K562 (cell line): Measurements from ENCODE around the gene ITPR3. TPM values are rescaled to one million over a fixed set of nuclear protein-coding genes. Genes with fewer than 3 reads are reported as not detected.

Experiments used
- ATAC-seq: fragments of 200-7000 bp; cut with Tn5 transposase; 3 replicates; pipeline ENCODE4 v1.9.1; 2020; ENCODE audit warnings: moderate library complexity
- BruUV-seq: library from RNA; stranded (reverse); fragments of 400-500 nt; replicated peaks from 2 replicates; lab custom pipeline; 2021; lab: Mats Ljungman, UMichigan
- CTCF ChIA-PET: fragments of 300-600 bp; formaldehyde crosslinking; extraction: SDS; loops from one replicate; lab custom pipeline; 2021; ENCODE audit warnings: low intra/inter-chr PET ratio; lab: Yijun Ruan, JAX
- POLR2A ChIA-PET: fragments of 300-600, 350-650 bp; sonication (Branson Sonifier 250); formaldehyde crosslinking; extraction: SDS; loops from one replicate; lab custom pipeline; 2021; ENCODE audit warnings: antibody characterized with exemption, inconsistent platforms; lab: Yijun Ruan, JAX
- DNase-seq, 4 experiments: peaks; one replicate each; pipeline versions ENCODE4 v3.0.0 to v3.0.0-alpha.2; 2011 to 2018; ENCODE audit warnings: low spot score in 3 of 4, mixed read lengths in 3 of 4; ENCODE audit errors: extremely low read depth in 1 of 4
- FAIRE-seq: peaks from 2 replicates; lab custom pipeline; 2011; peaks lifted over from hg19 to GRCh38; lab: Jason Lieb, UNC
- H2AFZ ChIP-seq: 2 replicates; pipeline ENCODE4 v1.6.0; 2011; ENCODE audit warnings: low read depth, low read length, control low read depth, inconsistent platforms
- H3K27ac ChIP-seq: fragments of 200-600 bp; 3 replicates; pipeline ENCODE4 v1.8.0; 2011; ENCODE audit warnings: low read depth, mild to moderate bottlenecking, control low read depth, inconsistent platforms, low read length, moderate library complexity, mixed read lengths; ENCODE audit errors: extremely low read depth
- H3K27me3 ChIP-seq, 2 experiments: fragments of 300-600 bp in 1 of 2; 2 replicates in 1 of 2; 3 replicates in 1 of 2; pipeline versions ENCODE4 v1.6.0 to v1.8.0; 2011; ENCODE audit warnings: inconsistent platforms in 2 of 2, low read length in 2 of 2, mild to moderate bottlenecking in 1 of 2, mixed read lengths in 1 of 2, moderate library complexity in 1 of 2; ENCODE audit not compliant: control insufficient read depth in 2 of 2, insufficient read depth in 2 of 2
- H3K36me3 ChIP-seq: fragments of 300-600 bp; 3 replicates; pipeline ENCODE4 v1.8.0; 2011; ENCODE audit warnings: mild to moderate bottlenecking, low read length, inconsistent platforms; ENCODE audit not compliant: control insufficient read depth, insufficient read depth
- H3K4me1 ChIP-seq, 2 experiments: fragments of 200-600 bp in 1 of 2; replicated peaks in 1 of 2; 2 replicates in 1 of 2; 3 replicates in 1 of 2; pipeline versions ENCODE4 v1.5.1 to v1.8.0; 2011; ENCODE audit warnings: inconsistent platforms in 2 of 2, low read length in 2 of 2, mild to moderate bottlenecking in 1 of 2, mixed read lengths in 1 of 2, moderate library complexity in 1 of 2; ENCODE audit not compliant: control insufficient read depth in 2 of 2, insufficient read depth in 2 of 2
- H3K4me2 ChIP-seq: 2 replicates; pipeline ENCODE4 v1.6.1; 2011; ENCODE audit warnings: low read length, control low read depth, inconsistent platforms, mixed read lengths; ENCODE audit not compliant: insufficient read depth
- H3K4me3 ChIP-seq: fragments of 200-600 bp; sonication (generic), shearing (Covaris generic); 2 replicates; pipeline ENCODE4 v1.5.1; 2016; ENCODE audit warnings: control low read depth, inconsistent platforms
- H3K79me2 ChIP-seq: fragments of 200-600 bp; 3 replicates; pipeline ENCODE4 v1.8.0; 2011; ENCODE audit warnings: low read length, inconsistent platforms; ENCODE audit not compliant: control insufficient read depth, insufficient read depth
- H3K9ac ChIP-seq, 2 experiments: 2 replicates each; pipeline versions ENCODE4 v1.6.0 to v1.6.1; 2011; ENCODE audit warnings: low read depth in 2 of 2, low read length in 2 of 2, control low read depth in 1 of 2, inconsistent platforms in 1 of 2, mild to moderate bottlenecking in 1 of 2, mixed read lengths in 1 of 2; ENCODE audit not compliant: insufficient read depth in 1 of 2
- H3K9me1 ChIP-seq: one replicate; pipeline ENCODE4 v1.6.0; 2011; ENCODE audit warnings: inconsistent platforms, mild to moderate bottlenecking, low read length, moderate library complexity; ENCODE audit not compliant: control insufficient read depth, insufficient read depth
- H3K9me3 ChIP-seq: replicated peaks from 2 replicates; pipeline ENCODE4 v1.5.1; 2011; ENCODE audit warnings: low read depth, low read length, inconsistent platforms; ENCODE audit not compliant: control insufficient read depth, insufficient read depth
- H4K20me1 ChIP-seq: replicated peaks from 2 replicates; pipeline ENCODE4 v1.6.1; 2011; ENCODE audit warnings: low read length, inconsistent platforms, mixed read lengths; ENCODE audit not compliant: control insufficient read depth, insufficient read depth
- NFRKB ChIP-seq: fragments of 450-650 bp; IDR thresholded peaks from 2 replicates; pipeline ENCODE4 v1.6.1; 2016; ENCODE audit warnings: low read depth
- POLR2AphosphoS5 ChIP-seq: IDR thresholded peaks from 2 replicates; pipeline ENCODE4 v1.6.1; 2011; ENCODE audit warnings: mild to moderate bottlenecking, low read depth, low read length, moderate library complexity; ENCODE audit not compliant: control insufficient read depth, insufficient read depth
- PYGO2 ChIP-seq: fragments of 450-650 bp; IDR thresholded peaks from 2 replicates; pipeline ENCODE4 v1.6.1; 2016; ENCODE audit warnings: mild to moderate bottlenecking, missing genetic modification characterization, moderate library complexity, missing compliant biosample characterization
- WGBS: fragments of 100-300 bp; shearing (Covaris generic); methylation state at CpG from one replicate; pipeline ENCODE4 v1.1.6; 2016; ENCODE audit warnings: low coverage, mixed read lengths; ENCODE audit not compliant: insufficient coverage; ENCODE audit errors: missing lambda C conversion rate; 5-methylcytosine and 5-hydroxymethylcytosine counted together
- in situ Hi-C: fragments of 300-500 bp; cut with MboI; formaldehyde crosslinking; loops from 4 replicates; pipeline ENCODE4 v1.15.0; 2018; ENCODE audit warnings: inconsistent platforms, mixed read lengths
- intact Hi-C: fragments of 100-400 bp; cut with micrococcal nuclease; formaldehyde crosslinking; loops from 2 replicates; pipeline ENCODE4 v1.14.2; 2022
- polyA plus RNA-seq, 8 experiments: library from polyadenylated mRNA; depleted of rRNA in 4 of 8; stranded (reverse) in 5 of 8; unstranded in 3 of 8; fragments of >200 nt; fragmentation: Nextera tagmentation in 2 of 8; fragmentation: Illumina TruSeq in 1 of 8; extraction: Ambion mirVana in 2 of 8; extraction: Trizol in 1 of 8; gene quantifications; 2 replicates each; pipeline versions ENCODE4 v1.2.1 to v1.2.3, GENCODE V29; 2011 to 2014; ENCODE audit warnings: inconsistent platforms in 1 of 8, missing spikeins in 1 of 8
- total RNA-seq, 7 experiments: library from RNA; depleted of rRNA in 6 of 7; stranded (reverse); fragments of >200 nt in 6 of 7; fragmentation: Illumina TruSeq in 2 of 7; extraction: Trizol in 2 of 7; gene quantifications; 2 replicates each; pipeline versions ENCODE4 v1.2.1 to v1.2.3, GENCODE V29; 2011 to 2021; ENCODE audit warnings: low replicate concordance in 1 of 7

ITPR3 gene
- total and polyA plus RNA-seq, 9 of the 15 experiments (the other 6 are each of a cell fraction or from before 2014, with no cell fraction given) = 0.39 to 35.7 (median 13.2) TPM

DNA sequence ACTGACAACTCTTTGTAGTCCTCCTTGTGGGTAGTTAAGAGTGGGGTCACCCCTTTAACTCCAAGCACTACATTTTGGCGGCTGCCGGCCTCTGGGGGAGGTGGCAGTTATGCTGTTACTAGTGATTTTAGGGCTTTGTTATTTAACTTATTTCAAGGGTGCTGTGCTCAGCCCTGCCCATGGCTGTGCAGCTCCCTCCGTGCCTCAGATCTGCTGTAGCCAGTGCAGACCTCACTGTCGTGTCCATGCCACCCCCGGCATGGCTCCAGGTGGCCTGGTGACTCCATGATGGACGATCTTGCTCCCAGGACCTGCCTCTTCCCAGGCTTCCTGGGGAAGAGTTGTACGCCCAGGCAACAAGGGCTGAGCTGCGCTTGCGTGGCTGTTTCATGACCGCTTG is 75.0 kb downstream of the ITPR3 start:
- DNase-seq (no peak), FAIRE-seq (no peak), ATAC-seq (no peak)
- Histone ChIP-seq H3K9ac (no peak overlapping the region), H3K4me1 (peaks cover 5 to 26% of the 10 kb centered on the region in 2 experiments; a peak in 4 of 5 replicates), H3K4me2 (no peak overlapping the region), H3K36me3 (peaks cover 99% of the 10 kb centered on the region), H3K27me3 (no peaks in the 10 kb centered on the region), H4K20me1 (peaks cover 9% of the 10 kb centered on the region; the same call in 1 of the 2 replicates), H3K79me2 (no peaks in the 10 kb centered on the region), H3K27ac (no peak overlapping the region), H3K9me3 (no peaks in the 10 kb centered on the region), H2AFZ (no peak overlapping the region), H3K9me1 (no peaks in the 10 kb centered on the region), H3K4me3 (no peak overlapping the region)
- intact Hi-C loops (no loop called here), in situ Hi-C loops (no loop called here)
- CTCF ChIA-PET = interaction anchor here (1.0 kb wide), 1 partner anchor 110 kb away, joined by 3 read pairs; no protein-coding TSS in a partner anchor
- BruUV-seq = no TSS peak
- whole genome bisulfite sequencing = 91% methylated on average over 10 of the region's 10 CpGs
- POLR2A ChIA-PET = interaction anchor here (0.6 to 1.4 kb wide), 3 partner anchors 9 to 262 kb away, joined by 3 to 4 read pairs (median 3); no protein-coding TSS in a partner anchor
- TF ChIP-seq NFRKB (no peak), PYGO2 (no peak), POLR2AphosphoS5 (peak; percentile 25; the same call in 1 of the 2 replicates)
